GM12891 (cell line): ENCODE measurements around the gene RANBP1.

Source experiments
- POLR2A ChIP-seq: IDR thresholded peaks from 2 replicates; pipeline ENCODE4 v1.6.1; 2011; ENCODE audit warnings: low read depth, low read length, control low read depth
- POLR2AphosphoS5 ChIP-seq: IDR thresholded peaks from 2 replicates; pipeline ENCODE4 v1.6.1; 2011; ENCODE audit warnings: low read depth, low read length, control low read depth
- TAF1 ChIP-seq: IDR thresholded peaks from 2 replicates; pipeline ENCODE4 v1.6.1; 2011; ENCODE audit warnings: low read depth, low read length, control low read depth

- TF ChIP-seq POLR2A (no peak), TAF1 (no peak), POLR2AphosphoS5 (no peak)
These were observed 16.2 kb downstream of the RANBP1 start for GRCh38 chr22:20131859-20132685.
